A549 (cell line): ENCODE results near the gene PDGFA. TPM values are rescaled to one million over a fixed set of nuclear protein-coding genes. Genes with fewer than 3 reads are reported as not detected.

Source experiments
- ATAC-seq, 2 experiments: fragments of 200-7000 bp in 1 of 2; fragments of >200 bp in 1 of 2; cut with Nextera tagmentation in 1 of 2; cut with Tn5 transposase in 1 of 2; 3 replicates each; pipeline versions ENCODE4 v1.8.0 to v1.9.1; 2018 to 2020; ENCODE audit warnings: mild to moderate bottlenecking in 1 of 2, moderate library complexity in 1 of 2
- CTCF ChIA-PET: fragments of 300-600 bp; sonication (Branson Sonifier 250); formaldehyde crosslinking; extraction: SDS; loops from one replicate; lab custom pipeline; 2021; ENCODE audit warnings: antibody characterized with exemption, inconsistent platforms; lab: Yijun Ruan, JAX
- POLR2A ChIA-PET: fragments of 350-600 bp; formaldehyde crosslinking; extraction: SDS; loops from one replicate; lab custom pipeline; 2021; ENCODE audit warnings: antibody characterized with exemption, inconsistent platforms; lab: Yijun Ruan, JAX
- DNase-seq, 2 experiments: peaks; one replicate each; pipeline versions ENCODE4 v3.0.0 to v3.0.0-alpha.2; 2011 to 2016; ENCODE audit warnings: low read depth in 1 of 2, low spot score in 1 of 2
- FAIRE-seq: peaks from 2 replicates; lab custom pipeline; 2011; peaks lifted over from hg19 to GRCh38; lab: Jason Lieb, UNC
- H3K27ac ChIP-seq, 2 experiments: fragments of >200 bp; sonication (Bioruptor Twin); formaldehyde crosslinking; 3 replicates each; pipeline ENCODE4 v1.5.1; 2016 to 2017
- H3K4me1 ChIP-seq: fragments of >200 bp; sonication (Bioruptor Twin); formaldehyde crosslinking; 3 replicates; pipeline ENCODE4 v1.6.1; 2016
- H3K4me2 ChIP-seq: fragments of >200 bp; sonication (Bioruptor Twin); formaldehyde crosslinking; 3 replicates; pipeline ENCODE4 v1.6.1; 2016
- H3K4me3 ChIP-seq: fragments of >200 bp; sonication (Bioruptor Twin); formaldehyde crosslinking; 3 replicates; pipeline ENCODE4 v1.5.1; 2016
- H3K9me3 ChIP-seq: fragments of >200 bp; sonication (Bioruptor Twin); formaldehyde crosslinking; 3 replicates; pipeline ENCODE4 v1.6.1; 2016
- ATOH8 ChIP-seq: fragments of 250-450 bp; sonication (Bioruptor Pico); IDR thresholded peaks from 2 replicates; pipeline ENCODE4 v1.5.0; 2020; ENCODE audit warnings: low read depth, mild to moderate bottlenecking, moderate library complexity
- BCL3 ChIP-seq: fragments of >200 bp; sonication (Bioruptor Twin); formaldehyde crosslinking; IDR thresholded peaks from 3 replicates; pipeline ENCODE4 v1.6.1; 2016
- CBX2 ChIP-seq: fragments of 200-600 bp; sonication (generic); IDR thresholded peaks from 2 replicates; pipeline ENCODE4 v1.6.1; 2016; ENCODE audit warnings: low read depth, mild to moderate bottlenecking, borderline replicate concordance
- CHD4 ChIP-seq: fragments of 200-600 bp; sonication (generic); IDR thresholded peaks from 2 replicates; pipeline ENCODE4 v1.6.1; 2016; ENCODE audit warnings: antibody characterized with exemption, mild to moderate bottlenecking, borderline replicate concordance
- E2F6 ChIP-seq: IDR thresholded peaks from 2 replicates; pipeline ENCODE4 v1.6.1; 2012; ENCODE audit warnings: low read depth, borderline replicate concordance
- ELK1 ChIP-seq: fragments of 150-350 bp; IDR thresholded peaks from 2 replicates; pipeline ENCODE4 v1.6.1; 2014; ENCODE audit warnings: low read depth, mild to moderate bottlenecking, low read length
- ESRRA ChIP-seq: fragments of 150-350 bp; IDR thresholded peaks from 2 replicates; pipeline ENCODE4 v1.6.1; 2014; ENCODE audit warnings: mild to moderate bottlenecking, low read length, borderline replicate concordance
- FOSB ChIP-seq: fragments of 250-450 bp; sonication (Bioruptor Pico); IDR thresholded peaks from 2 replicates; pipeline ENCODE4 v1.5.0; 2020; ENCODE audit warnings: mild to moderate bottlenecking, moderate library complexity
- GATA3 ChIP-seq: IDR thresholded peaks from 2 replicates; pipeline ENCODE4 v1.6.1; 2012; ENCODE audit warnings: borderline replicate concordance
- HDAC2 ChIP-seq: fragments of 200-600 bp; sonication (generic); IDR thresholded peaks from 2 replicates; pipeline ENCODE4 v1.6.1; 2016
- HEYL ChIP-seq: fragments of 250-450 bp; sonication (Bioruptor Pico); IDR thresholded peaks from 2 replicates; pipeline ENCODE4 v1.8.0; 2021; ENCODE audit warnings: mild to moderate bottlenecking, moderate library complexity
- HOXB5 ChIP-seq: fragments of 250-450 bp; sonication (Bioruptor Pico); IDR thresholded peaks from 2 replicates; pipeline ENCODE4 v1.5.0; 2020; ENCODE audit warnings: mild to moderate bottlenecking, moderate library complexity
- KDM1A ChIP-seq: fragments of 200-600 bp; sonication (generic); IDR thresholded peaks from 2 replicates; pipeline ENCODE4 v1.6.1; 2016; ENCODE audit warnings: low read depth, mild to moderate bottlenecking
- MAFK ChIP-seq: fragments of 450-650 bp; IDR thresholded peaks from 2 replicates; pipeline ENCODE4 v1.6.1; 2014; ENCODE audit not compliant: partially characterized antibody
- MAX ChIP-seq: IDR thresholded peaks from 2 replicates; pipeline ENCODE4 v1.6.1; 2012
- MAZ ChIP-seq: fragments of 150-350 bp; IDR thresholded peaks from 2 replicates; pipeline ENCODE4 v1.6.1; 2014; ENCODE audit warnings: antibody characterized with exemption, low read depth, low read length, borderline replicate concordance
- MYC ChIP-seq: IDR thresholded peaks from 2 replicates; pipeline ENCODE4 v1.6.1; 2012; ENCODE audit warnings: mild to moderate bottlenecking, inconsistent platforms, low read length, improper control_type of control experiment, borderline replicate concordance
- PBX3 ChIP-seq: IDR thresholded peaks from 2 replicates; pipeline ENCODE4 v1.6.1; 2012
- POLR2A ChIP-seq: IDR thresholded peaks from 2 replicates; pipeline ENCODE4 v1.6.1; 2012; ENCODE audit warnings: mild to moderate bottlenecking, low read length
- POLR2AphosphoS2 ChIP-seq: conservative IDR thresholded peaks from 2 replicates; pipeline ENCODE4 v1.6.1; 2012; ENCODE audit warnings: low read length, improper control_type of control experiment, inconsistent platforms
- RARB ChIP-seq: fragments of 250-450 bp; sonication (Bioruptor Pico); IDR thresholded peaks from 2 replicates; pipeline ENCODE4 v1.8.0; 2021; ENCODE audit warnings: mild to moderate bottlenecking, moderate library complexity
- SMC3 ChIP-seq: fragments of >200 bp; sonication (Bioruptor Twin); formaldehyde crosslinking; IDR thresholded peaks from 3 replicates; pipeline ENCODE4 v1.6.1; 2018; ENCODE audit warnings: inconsistent platforms
- TP53 ChIP-seq: fragments of 250-450 bp; sonication (Bioruptor Pico); IDR thresholded peaks from 2 replicates; pipeline ENCODE4 v1.5.0; 2021; ENCODE audit warnings: mild to moderate bottlenecking, moderate library complexity
- WGBS: methylation state at CpG from one replicate; pipeline ENCODE4 v1.1.6; 2017; ENCODE audit errors: missing lambda C conversion rate; 5-methylcytosine and 5-hydroxymethylcytosine counted together
- polyA plus RNA-seq, 4 experiments: library from polyadenylated mRNA; depleted of rRNA in 3 of 4; stranded (reverse); fragments of >200 nt; fragmentation: RNase III in 1 of 4; extraction: RNeasy Plus Mini Kit Qiagen cat#74134 plus additional on column Dnase treatment in 1 of 4; gene quantifications; 2 replicates in 3 of 4; 3 replicates in 1 of 4; pipeline ENCODE4 v1.2.3, GENCODE V29; 2011 to 2017

The PDGFA gene
- polyA plus RNA-seq, 2 of the 4 experiments (the other 2 are of a cell fraction) = 12.8 to 14.9 TPM

GRCh38 chr7:468681-469562 is 50.7 kb downstream of the PDGFA start:
- CTCF ChIA-PET = interaction anchor here (0.7 kb wide), 1 partner anchor 31 kb away, joined by 3 read pairs; no protein-coding TSS in a partner anchor
- ATAC-seq = no peak
- FAIRE-seq = no peak
- TF ChIP-seq MAX (no peak), HEYL (no peak), E2F6 (no peak), MAFK (no peak), HDAC2 (no peak), FOSB (CRISPR knock-in tag) (no peak), POLR2A (no peak), CHD4 (no peak), CBX2 (no peak), TP53 (CRISPR knock-in tag) (no peak), MYC (no peak), BCL3 (no peak), RARB (CRISPR knock-in tag) (no peak), ATOH8 (CRISPR knock-in tag) (no peak), ESRRA (no peak), HOXB5 (no peak), SMC3 (no peak), ELK1 (no peak), KDM1A (no peak), MAZ (no peak)
- TF ChIP-seq, all 56 proteins: peak for 0
- H3K4me1 ChIP-seq = no peaks in the 10 kb centered on the region
- WGBS = 69% methylated on average over 16 of the region's 16 CpGs
- H3K4me2 ChIP-seq = no peak overlapping the region
- H3K27ac ChIP-seq = no peak overlapping the region
- no peaks in the 10 kb centered on the region for H3K9me3 ChIP-seq
- H3K4me3 ChIP-seq = no peak overlapping the region
- no peak for DNase-seq
- POLR2A ChIA-PET = no interaction called here

- Histone ChIP-seq H3K4me3 (no peak overlapping the region), H3K4me2 (no peak overlapping the region), H3K9me3 (no peaks in the 10 kb centered on the region), H3K4me1 (no peaks in the 10 kb centered on the region), H3K27ac (no peak overlapping the region)
- no peak for DNase-seq
- WGBS = 69% methylated on average over 5 of the region's 5 CpGs
- no peak for FAIRE-seq
- ATAC-seq = no peak
- ChIA-PET POLR2A (no interaction called here), CTCF (no interaction called here)
- TF ChIP-seq POLR2AphosphoS2 (no peak), CBX2 (no peak), E2F6 (no peak), MAX (no peak), MYC (no peak), PBX3 (no peak), GATA3 (no peak)
Measured at GRCh38 chr7:467856-468545, 51.6 kb downstream of the PDGFA start.
